Measurements from ENCODE around the gene EHMT1. TPM values are rescaled to one million over a fixed set of nuclear protein-coding genes. Genes with fewer than 3 reads are reported as not detected.

EHMT1 gene
- total and polyA plus RNA-seq, 2 of the 13 experiments (the other 11 are each of a cell fraction or from before 2014, with no cell fraction given) = 23.0 to 27.1 TPM

- DNase-seq (ENCODE audit: low spot score) (no peak), ATAC-seq (no peak), FAIRE-seq (no peak)
- Histone ChIP-seq H4K20me1 (ENCODE audit: insufficient read depth, low read length) (peaks cover 22% of the 10 kb centered on the region), H3K9ac (ENCODE audit: insufficient read depth, low read depth, low read length) (no peak overlapping the region), H2AFZ (ENCODE audit: low read length) (no peak overlapping the region), H3K79me2 (ENCODE audit: insufficient read depth, low read length) (peaks cover 69% of the 10 kb centered on the region), H3K4me1 (ENCODE audit: insufficient read depth, low read length) (peaks cover 37% of the 10 kb centered on the region), H3K4me3 (replicated peaks in 1 of 3; ENCODE audit: insufficient read depth in 1 of 3, low read depth in 2 of 3, low read length in 3 of 3) (no peak overlapping the region), H3K36me3 (replicated peaks in 1 of 2; ENCODE audit: control insufficient read depth in 1 of 2, insufficient read depth in 2 of 2, low read length in 2 of 2) (no peaks in the 10 kb centered on the region), H3K27me3 (ENCODE audit: control insufficient read depth in 1 of 2, insufficient read depth in 2 of 2, low read length in 2 of 2) (no peaks in the 10 kb centered on the region), H3K9me3 (ENCODE audit: low read length) (no peaks in the 10 kb centered on the region), H3K27ac (ENCODE audit: extremely low read length, insufficient read depth, low read length) (peak overlapping the region; percentile 9), H3K4me2 (ENCODE audit: low read depth, low read length) (no peak overlapping the region)
- 95% methylated on average over 7 of the region's 7 CpGs for WGBS (ENCODE audit: low lambda C conversion rate)
- POLR2A ChIA-PET = interaction anchor here (2.3 kb wide), 1 partner anchor 18 kb away, joined by 8 read pairs; no protein-coding TSS in a partner anchor
- CTCF ChIA-PET (ENCODE audit: low intra/inter-chr PET ratio, low total read pairs) = no interaction called here
- TF ChIP-seq MLX (CRISPR knock-in tag; IDR thresholded peaks at IDR 0.05) (no peak), HES4 (CRISPR knock-in tag; IDR thresholded peaks at IDR 0.05; ENCODE audit: borderline replicate concordance) (no peak), ARNT2 (CRISPR knock-in tag; IDR thresholded peaks at IDR 0.05; ENCODE audit: low read depth) (no peak), ZNF124 (CRISPR knock-in tag; IDR thresholded peaks at IDR 0.05) (no peak), KLF15 (CRISPR knock-in tag; IDR thresholded peaks at IDR 0.05; ENCODE audit: borderline replicate concordance) (no peak), ZNF746 (CRISPR knock-in tag; IDR thresholded peaks at IDR 0.05) (no peak), ZNF3 (CRISPR knock-in tag; IDR thresholded peaks at IDR 0.05) (no peak), SNAPC2 (CRISPR knock-in tag; IDR thresholded peaks at IDR 0.05) (no peak), HNF1B (CRISPR knock-in tag; IDR thresholded peaks at IDR 0.05) (no peak), ZSCAN20 (CRISPR knock-in tag; IDR thresholded peaks at IDR 0.05; ENCODE audit: borderline replicate concordance) (no peak), ATM (IDR thresholded peaks at IDR 0.05; ENCODE audit: borderline replicate concordance) (no peak), ZNF180 (CRISPR knock-in tag; IDR thresholded peaks at IDR 0.05; ENCODE audit: borderline replicate concordance, low read depth) (no peak), ZSCAN22 (CRISPR knock-in tag; IDR thresholded peaks at IDR 0.05) (no peak), ZNF609 (CRISPR knock-in tag; IDR thresholded peaks at IDR 0.05; ENCODE audit: borderline replicate concordance) (no peak)
- intact Hi-C loops (cut with micrococcal nuclease; ENCODE audit: unreplicated experiment) = no loop called here
- BruUV-seq (replicated peaks) = no TSS peak
- in situ Hi-C loops (cut with HindIII; ENCODE audit: extremely low pct_ligation_motif_present, low pct_unique_long_range_greater_than_20kb) = no loop called here
Observed at GRCh38 chr9:137688261-137688660, 69.5 kb downstream of the EHMT1 start.

All from HepG2 (cell line).